Urothelium cell line (cell line): ENCODE data around the gene RSPO4.
"Not testable (repeated sequence)": the region's sequence is repeated elsewhere in the genome, so short reads cannot be mapped to it uniquely, and the experiment has no call there.

Source experiments
- DNase-seq: peaks from one replicate; pipeline ENCODE4 v3.0.0; 2011; ENCODE audit warnings: low spot score, mixed read lengths
- FAIRE-seq: peaks from 2 replicates; lab custom pipeline; 2011; peaks lifted over from hg19 to GRCh38; lab: Jason Lieb, UNC

The RSPO4 gene

DNA sequence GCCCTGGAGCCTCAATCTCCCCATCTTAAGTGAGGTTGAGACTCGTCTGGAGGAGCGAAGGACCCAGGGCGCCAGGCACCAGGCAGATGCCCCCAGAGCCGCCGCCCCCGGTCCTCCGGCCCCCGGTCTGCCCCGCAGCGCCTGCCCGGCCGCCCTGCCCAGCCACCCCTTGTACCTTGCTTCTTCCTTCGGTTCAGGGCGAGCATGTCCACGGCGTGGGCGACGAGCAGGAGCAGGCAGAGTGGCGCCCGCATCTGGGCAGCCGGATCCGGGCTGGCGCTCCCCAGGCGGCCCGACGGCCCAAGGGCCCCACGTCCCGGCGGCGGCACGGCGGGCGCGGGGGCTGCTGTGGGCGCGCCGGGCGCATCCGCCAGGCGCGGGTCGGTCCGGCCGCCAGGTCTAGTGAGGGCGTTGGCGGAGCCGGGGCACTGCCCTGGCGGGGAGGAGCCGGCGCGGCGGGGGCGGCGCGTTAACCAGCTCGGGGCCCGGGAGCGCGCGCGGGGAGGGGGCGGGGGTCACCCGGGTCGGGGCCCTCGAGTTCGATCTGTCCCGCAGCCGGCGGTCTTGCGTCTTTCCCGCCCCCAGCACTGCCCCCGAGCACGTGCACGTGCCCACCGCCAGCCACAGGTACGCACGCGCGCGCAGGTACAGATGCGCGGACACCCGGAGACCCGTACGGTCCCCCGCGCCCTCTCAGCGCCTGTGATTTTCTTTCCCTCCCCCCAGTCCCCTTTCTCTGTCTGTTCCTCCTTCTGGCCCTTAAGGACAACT, at the start of gene RSPO4:
TSS of gene RSPO4 (minus strand) at position 401 of the 771 bp plus-strand sequence. CDS start at position 254, 147 bp downstream.
- DNase-seq (peak; percentile 73), FAIRE-seq (no peak)

DNA sequence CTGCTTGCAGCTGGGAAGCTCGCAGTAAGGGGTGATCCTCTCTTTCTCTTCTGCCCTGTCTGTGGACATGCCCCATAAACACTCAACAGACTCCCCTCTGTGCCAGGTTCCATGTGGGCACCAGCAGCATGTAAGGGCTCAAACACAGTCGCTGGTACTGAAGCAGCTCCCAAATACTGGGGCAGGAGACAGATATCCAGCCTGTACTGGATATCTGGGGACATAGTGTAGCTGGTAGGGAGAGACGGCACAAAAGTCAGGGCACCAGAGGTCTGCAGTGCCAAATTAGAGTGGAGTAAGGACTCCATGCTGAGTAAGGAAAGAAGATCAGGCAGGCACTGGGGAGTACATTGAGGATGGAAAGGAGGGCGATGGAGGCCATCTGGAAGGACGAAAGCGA, 48.3 kb upstream of the RSPO4 start:
- DNase-seq (no peak), FAIRE-seq (no peak)

DNA sequence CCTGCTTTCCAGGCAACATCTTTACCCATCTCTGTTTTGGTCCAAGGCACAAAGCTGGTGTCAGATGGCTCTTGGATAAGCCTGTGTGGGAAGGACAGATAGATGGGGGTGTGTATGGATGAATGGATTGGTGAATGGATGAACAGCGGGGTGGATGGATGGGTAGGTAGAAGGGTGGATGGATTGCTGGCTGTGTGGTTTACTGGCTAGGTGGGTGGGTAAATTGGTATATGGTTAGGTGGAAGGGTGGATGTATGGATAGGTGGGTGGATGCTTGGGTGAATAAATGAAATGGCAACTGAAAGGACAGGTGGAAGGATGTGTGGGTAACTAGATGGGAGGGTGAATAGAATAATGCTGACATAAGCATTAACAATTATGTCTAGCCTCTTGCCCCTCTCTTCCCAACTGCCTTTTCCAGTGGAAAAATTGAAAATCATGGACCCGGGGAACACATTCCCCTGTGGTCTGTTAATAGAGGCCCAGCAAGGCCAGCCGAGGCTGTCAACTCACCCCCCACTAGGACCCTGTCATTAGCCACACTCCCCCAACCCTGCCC, 43.8 kb upstream of the RSPO4 start:
- DNase-seq (no peak), FAIRE-seq (no peak)

DNA sequence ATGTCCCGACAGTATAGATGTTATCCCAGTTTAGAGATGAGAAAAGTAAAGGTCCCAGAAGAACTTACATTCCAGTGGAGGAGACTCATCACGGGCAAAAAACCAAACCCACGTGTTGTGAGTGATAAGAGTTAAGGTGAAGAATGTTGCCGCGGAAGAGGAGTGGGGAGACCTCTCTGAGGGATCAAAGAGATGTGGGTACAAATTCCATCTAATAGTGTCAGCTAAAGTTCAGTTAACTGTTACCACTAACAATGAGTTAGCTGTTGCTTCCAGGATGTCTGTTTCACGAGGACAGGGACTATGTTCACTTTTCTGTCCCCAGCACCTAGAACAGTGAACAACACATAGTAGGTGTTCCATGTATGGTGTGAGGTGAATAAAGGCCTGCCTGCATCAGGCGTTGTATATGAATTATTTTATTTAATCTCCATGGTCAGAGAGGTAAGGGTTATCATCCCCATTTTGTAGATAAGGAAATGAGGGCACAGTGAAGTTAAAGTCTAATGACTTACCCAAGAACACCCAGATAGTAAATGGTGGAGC, 39.8 kb upstream of the RSPO4 start:
- DNase-seq, result no peak
- FAIRE-seq, result no peak

DNA sequence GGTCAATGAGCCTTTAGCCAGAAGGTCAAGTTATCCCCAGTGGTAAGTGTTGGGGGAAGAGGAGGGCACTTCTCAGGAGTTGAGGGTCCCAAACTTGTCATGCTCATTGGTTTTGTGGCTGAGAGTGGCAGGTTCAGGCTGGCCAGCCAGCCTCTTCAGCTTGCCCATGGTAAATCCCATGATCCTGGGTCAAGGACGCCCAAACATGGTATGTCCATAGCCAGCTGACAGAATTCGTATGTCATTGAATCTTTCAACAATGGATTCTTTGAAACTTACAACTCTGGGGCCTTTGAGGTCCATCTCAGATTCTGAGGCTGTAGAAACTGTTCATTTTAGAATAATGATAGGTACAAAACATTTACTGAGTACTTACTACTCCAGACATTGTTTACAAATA, 36.1 kb upstream of the RSPO4 start:
- FAIRE-seq (no peak), DNase-seq (no peak)

DNA sequence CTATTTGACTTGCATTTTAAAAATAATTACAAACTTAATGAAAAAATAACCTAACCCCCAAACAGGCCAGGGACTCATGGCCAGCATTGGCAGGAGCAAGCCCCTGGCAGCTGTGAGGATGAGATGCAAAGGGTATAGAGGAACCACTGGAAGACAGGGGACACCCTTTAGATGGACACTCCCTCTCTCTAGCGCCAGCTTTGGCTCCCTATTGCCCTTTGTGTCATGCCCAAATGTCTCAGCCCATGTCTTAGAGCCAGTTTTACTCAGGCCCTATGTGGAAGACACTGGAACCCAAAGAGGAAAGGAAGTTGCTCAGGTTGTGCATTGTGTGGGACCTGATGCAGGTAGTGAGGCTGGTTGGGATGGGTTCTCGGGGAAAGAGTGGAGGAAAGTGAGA, 34.9 kb upstream of the RSPO4 start:
- DNase-seq, result no peak
- FAIRE-seq, result no peak

DNA sequence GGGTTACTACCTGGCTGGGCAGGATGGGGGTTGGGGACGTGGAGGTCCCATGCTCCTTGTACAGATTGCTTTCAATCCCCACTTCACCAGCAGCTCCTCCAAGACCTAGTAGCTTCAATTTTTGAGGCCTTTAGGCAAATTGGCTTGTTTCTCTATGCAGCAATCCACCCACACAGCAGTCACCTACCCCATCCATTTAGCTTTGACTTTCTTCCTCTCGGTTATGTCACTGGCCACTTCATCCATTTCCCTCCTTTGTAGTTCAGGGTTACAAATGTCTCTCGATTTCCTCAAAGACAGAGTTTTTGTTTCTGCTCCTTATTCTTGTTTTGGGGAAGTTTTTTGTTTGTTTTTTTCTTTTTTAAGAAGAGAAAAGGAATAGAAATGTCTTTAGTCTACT, 33.4 kb upstream of the RSPO4 start:
- no peak for FAIRE-seq

DNA sequence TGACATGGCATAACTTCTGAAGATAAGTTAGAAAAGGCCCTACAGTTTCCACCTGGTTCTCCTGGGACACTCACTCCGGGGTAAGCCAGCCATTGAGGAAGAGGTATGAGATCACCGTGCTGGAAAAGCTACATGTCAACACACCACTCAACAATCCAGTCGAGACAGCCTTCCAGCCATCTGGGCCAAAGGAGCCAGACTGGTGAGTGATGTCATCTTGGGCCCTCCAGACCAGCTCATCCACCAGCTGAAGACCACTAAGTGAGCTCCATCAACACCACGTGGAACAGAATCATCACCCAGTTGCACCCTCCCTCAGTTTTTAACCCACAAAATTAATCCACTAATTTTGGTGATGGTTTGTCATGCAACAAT, 32.3 kb upstream of the RSPO4 start:
- FAIRE-seq (no peak), DNase-seq (no peak)

More for the DNA sequence above, 33.4 kb upstream of the RSPO4 start:
- no peak for DNase-seq

DNA sequence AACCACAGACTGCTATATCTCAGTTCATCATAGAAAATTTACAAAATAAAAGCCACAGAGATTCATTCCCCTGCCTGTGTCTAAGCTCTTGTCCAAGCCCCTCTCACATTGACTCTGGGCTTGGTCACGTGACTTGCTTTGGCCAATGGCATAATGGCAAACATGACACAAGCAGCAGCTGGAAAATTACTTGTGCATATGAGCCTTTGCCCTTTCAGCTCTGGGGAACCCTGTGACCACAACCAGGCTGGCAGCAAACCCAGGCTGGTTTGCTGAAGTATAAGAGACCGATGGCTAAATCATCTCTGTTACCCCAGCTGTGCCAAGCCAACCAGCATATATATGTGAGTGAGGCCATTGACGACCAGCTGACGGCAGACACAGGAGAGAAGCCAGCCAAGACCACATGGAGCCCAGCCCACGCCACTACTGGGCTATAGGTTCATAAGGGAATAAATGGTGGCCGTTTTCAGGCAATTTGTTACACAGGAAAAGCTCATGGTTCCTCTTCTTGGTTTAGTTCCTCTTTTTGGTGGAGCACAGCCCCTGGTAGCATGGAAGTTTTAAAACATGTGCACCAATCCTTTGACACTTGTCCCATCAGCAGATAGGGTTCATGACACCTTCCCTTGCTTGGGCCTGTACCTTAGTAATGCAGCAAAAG, 31.8 kb upstream of the RSPO4 start:
- FAIRE-seq (no peak), DNase-seq (no peak)

DNA sequence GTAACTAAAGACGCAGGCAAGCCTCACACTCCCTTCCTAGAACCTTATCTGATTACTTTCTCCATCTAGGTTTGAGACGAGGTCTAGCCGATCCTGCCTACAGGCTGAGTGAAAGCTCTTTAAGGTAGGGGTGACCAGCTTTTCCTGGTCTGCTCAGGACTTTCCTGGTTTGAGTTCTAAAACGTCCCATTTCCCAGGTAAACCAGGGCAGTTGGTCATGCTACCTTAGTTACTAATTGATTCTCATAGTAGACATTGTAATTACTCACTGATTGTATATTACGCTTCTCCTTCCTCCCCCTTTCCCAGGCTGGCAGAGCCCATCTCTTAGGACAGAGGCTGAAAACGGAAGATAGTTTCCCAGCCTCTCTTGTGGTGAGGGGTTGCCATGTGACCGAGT, 27.9 kb upstream of the RSPO4 start:
- DNase-seq, result no peak
- FAIRE-seq, result no peak

DNA sequence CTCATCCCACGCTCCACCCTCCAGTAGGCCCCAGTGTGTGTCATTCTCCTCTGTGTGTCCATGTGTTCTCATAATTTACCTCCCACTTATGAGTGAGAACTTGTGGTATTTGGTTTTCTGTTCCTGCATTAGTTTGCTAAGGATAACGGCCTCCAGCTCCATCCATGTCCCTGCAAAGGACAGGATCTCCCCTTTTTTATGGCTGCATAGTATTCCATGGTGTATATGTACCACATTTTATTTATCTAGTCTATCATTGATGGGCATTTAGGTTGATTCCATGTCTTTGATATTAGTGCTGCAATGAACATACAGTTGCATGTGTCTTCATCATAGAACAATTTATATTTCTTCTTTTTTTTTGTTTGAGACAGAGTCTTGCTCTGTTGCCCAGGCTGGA, 24.1 kb upstream of the RSPO4 start:
- FAIRE-seq, result not testable (repeated sequence)

DNA sequence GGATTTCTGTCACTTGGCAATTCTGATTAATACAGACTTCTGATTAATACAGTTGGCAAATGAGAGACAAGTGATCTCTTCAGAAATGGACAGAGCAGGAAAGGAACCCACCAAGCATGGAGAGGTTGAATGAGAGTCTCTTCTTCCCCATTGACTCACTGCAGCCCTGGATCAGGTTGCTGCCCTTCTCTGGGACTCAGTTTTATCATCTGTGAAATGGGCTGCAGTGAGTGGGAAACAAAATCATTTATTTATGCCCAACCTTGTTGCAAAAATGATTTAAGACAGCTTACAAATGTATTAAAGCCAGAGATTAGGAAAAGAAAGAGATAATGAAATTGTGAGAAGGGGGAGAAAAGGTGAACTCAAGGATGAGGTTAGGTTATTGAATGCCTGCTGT, 20.8 kb upstream of the RSPO4 start:
- FAIRE-seq (no peak), DNase-seq (no peak)

More for the DNA sequence above, 24.1 kb upstream of the RSPO4 start:
- DNase-seq, result not testable (repeated sequence)

DNA sequence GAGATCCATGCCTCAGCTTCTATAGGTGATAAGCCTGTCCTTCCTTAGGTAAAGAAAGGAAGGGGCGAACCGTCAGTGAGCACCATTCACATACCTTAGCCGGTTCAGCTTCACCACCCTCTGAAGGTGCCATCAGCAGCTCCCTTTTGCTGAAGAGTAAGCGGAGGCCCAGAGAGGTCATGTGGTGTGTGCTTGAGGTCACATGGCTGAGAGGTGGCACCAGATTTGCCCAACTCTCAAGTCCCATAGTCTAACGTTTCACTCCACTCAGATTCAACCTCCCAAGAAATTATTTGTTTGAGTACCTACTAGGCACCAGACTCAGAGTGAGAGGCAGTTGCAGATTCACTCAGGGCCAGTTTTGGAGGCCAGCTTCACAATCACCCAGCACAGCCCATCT, 18.5 kb upstream of the RSPO4 start:
- DNase-seq (no peak), FAIRE-seq (no peak)

DNA sequence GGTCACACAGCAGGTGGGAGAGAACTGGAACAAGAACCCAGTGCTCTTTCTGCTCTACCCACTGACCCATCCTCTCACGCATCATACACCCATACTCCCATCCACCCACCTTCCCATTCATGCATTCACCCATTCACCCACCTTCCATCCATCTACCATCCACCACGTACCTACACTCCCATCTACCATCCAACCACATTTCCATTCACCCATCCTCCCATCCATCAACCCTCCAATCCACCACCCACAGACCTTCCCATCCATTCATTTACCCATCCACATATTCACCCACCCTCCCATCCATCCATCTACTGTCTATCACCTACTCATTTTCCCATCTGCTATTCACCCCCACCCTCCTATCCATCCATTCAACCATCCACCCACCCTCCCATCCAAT, 17.2 kb upstream of the RSPO4 start:
- no peak for DNase-seq
- no peak for FAIRE-seq

DNA sequence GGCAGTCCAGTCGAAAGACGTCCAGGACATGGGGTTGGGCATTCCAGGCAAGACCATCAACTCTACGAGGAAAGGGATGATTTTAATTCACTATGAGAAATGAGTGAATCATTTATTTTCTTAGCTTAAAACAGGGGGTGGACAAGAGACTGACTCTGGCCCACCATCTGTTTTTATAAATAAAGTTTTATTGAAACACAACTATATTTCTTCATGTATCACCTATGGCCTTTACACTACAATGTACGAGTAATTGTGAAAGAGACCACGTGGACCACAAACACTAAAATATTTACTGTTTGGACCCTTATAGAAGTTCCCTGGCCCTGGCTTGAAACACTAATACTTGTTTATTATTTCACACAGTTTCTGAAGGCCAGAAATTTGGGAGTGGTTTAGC, 15.6 kb upstream of the RSPO4 start:
- no peak for FAIRE-seq
- no peak for DNase-seq

DNA sequence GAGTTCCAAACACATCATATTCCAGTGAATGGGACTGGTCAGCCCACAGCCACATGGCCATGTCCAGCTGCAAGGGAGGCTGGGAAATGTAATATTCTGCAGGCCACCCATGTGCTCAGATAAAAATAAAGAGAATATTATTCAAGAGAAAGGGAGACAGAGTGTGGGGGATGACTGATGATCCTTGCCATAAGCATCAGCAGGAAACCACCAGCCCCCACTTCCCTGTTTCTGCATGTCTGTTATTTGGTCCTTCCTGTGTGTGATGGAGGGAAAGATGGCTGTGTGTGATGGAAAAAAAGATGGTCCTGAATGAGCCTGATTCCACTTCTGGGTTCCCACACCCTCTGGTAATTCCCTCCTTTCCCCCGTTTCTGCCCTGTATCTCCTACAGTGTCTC, 13.1 kb upstream of the RSPO4 start:
- FAIRE-seq (no peak), DNase-seq (no peak)

DNA sequence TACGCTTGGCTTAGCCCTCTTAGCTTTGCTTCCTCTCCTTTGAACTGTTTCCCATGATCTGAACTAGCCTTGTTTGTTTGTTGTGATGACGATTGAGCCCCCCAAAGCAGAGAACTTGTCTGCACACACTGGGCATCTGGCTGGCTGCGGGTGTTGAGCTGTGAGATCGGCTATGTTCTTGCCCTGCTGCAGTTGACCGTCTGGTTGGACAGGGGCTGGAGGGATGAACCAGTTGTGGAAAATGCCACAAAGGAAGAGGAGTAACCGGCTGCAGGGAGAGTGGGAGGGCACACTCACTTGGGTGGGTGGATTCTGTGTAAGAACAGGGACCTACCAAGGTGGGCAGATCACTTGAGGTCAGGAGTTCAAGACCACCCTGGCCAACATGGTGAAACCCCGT, 12.4 kb upstream of the RSPO4 start:
- FAIRE-seq, result no peak

DNA sequence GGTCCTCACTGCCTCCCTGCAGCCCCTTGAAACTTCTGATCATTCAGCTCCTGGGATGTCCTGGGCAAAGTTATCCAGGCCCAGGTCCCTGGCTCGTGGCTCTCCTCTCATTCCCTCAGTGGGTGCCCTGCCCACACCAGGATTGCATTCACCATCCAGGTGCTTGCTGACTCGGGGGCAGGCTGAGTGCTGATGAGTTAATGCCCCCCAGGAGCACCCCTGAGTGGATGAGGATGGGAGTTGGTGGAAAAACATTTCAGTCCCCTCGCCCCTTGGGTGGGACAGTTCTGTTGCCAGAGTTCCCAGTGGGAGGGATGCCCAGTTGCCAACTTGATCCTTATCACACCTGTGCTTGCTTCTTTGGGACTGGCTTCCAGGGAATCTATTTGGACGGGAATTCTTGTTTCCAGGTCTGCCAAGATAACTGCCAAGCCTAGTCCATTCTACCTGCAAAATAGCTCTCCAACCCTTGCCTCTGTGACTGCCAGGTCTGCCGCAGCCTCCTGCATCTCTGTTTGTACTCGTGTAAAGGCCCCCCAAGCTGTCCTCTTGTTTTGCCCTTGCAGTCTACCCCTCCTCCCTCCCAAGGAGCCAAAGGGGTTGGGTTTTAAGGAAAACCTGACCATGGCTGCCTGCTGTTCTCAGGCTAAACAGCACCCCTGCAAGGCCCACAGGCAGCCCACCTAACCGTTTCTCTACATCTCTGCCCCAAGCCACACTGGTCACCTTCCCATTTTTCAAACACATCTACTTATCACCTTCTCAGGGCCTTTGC, 11.6 kb upstream of the RSPO4 start:
- no peak for DNase-seq
- FAIRE-seq, result no peak

More for the DNA sequence above, 12.4 kb upstream of the RSPO4 start:
- DNase-seq, result no peak

DNA sequence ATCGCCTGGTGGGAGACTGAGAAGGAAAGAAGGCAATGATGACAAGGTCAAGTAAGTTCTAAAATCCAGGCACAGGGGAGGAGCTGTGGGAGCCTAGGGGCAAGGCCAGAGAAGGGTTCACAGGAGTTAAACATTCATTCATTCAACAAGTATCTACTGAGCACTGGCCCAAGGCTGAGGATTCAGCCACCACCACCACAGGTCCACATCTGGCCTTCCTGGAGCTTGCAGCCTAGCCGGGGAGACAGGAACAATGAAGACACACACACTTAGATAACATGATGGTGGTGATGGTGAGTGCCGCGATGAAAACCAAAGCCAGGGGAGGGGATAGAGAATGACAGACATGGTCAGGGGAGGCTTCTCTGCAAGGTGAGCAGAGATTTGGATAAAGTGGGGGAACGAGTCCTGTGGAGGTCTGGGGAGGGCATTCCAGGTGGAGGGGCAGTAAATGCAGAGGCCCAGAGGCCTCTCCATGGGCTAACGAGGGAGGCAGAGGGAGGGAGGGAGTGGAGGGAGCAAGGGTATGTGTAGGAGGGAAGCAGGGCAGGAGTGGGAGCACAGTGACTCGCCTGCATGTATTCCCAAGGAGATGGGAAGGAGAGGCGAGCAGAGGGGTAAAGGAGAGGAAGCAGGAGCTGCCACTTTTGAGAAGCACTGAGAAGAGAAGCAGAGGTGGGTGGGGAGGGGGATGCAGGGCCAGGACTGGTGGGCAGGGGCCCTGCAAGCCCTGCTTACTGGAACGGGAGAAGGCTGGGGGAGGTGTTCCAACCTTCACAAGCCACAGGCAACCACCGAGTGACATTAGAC, 10.5 kb upstream of the RSPO4 start:
- DNase-seq (no peak), FAIRE-seq (no peak)

DNA sequence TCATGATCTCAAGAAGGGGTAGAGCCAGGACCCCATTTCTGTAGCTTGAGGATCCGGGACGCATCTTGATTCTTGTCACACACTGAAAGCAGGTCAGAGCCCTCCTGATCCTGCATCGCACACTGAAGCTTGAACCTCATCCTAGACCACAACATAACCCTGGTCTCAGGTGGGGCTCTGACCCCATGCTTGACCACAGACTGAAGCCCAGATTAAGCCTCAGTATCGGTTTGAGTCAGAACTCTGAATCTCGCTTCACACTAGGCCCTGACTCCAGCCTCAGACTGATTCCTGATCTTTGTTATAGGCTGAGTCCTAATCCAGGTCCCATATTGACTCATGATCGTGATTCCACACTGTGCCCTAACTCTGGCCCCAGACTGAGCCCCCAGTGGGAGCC, 8.5 kb upstream of the RSPO4 start:
- no peak for FAIRE-seq
- DNase-seq, result no peak
